ENCODE results near the gene STOM.

Gene STOM

GRCh38 chr9:121348221-121348620 is 21.8 kb downstream of the STOM start:
- no peak for DNase-seq (ENCODE audit: low read depth)

GRCh38 chr9:121345070-121345469 is 25.0 kb downstream of the STOM start:
- DNase-seq (ENCODE audit: low read depth) = no peak

- DNase-seq (ENCODE audit: low read depth) = no peak
Measured at GRCh38 chr9:121344184-121344583, 25.9 kb downstream of the STOM start.

GRCh38 chr9:121340676-121341392 is 29.2 kb downstream of the STOM start:
- DNase-seq (ENCODE audit: low read depth) = no peak

DNA sequence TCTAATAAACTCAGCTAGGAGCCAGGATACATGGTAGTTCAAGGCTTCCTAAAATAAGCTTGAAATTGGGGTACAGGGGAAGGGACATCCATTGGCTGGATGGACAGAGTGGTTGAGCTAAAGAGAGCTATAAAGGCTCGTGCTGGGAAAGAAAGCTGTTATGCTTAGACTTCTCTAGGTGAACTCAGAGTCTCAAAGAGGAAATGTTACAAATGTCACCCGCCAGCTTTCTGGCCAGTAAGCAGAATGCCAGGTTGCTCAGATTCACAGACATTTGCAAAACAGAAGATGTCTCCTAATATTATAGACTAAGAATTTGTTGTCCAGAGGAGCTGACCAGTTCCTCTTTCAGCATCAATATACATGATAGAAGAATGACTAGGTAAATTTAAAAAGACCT is 30.6 kb downstream of the STOM start:
- no peak for DNase-seq (ENCODE audit: low read depth)

GRCh38 chr9:121336665-121337064 is 33.4 kb downstream of the STOM start:
- DNase-seq (ENCODE audit: low read depth) = no peak

DNA sequence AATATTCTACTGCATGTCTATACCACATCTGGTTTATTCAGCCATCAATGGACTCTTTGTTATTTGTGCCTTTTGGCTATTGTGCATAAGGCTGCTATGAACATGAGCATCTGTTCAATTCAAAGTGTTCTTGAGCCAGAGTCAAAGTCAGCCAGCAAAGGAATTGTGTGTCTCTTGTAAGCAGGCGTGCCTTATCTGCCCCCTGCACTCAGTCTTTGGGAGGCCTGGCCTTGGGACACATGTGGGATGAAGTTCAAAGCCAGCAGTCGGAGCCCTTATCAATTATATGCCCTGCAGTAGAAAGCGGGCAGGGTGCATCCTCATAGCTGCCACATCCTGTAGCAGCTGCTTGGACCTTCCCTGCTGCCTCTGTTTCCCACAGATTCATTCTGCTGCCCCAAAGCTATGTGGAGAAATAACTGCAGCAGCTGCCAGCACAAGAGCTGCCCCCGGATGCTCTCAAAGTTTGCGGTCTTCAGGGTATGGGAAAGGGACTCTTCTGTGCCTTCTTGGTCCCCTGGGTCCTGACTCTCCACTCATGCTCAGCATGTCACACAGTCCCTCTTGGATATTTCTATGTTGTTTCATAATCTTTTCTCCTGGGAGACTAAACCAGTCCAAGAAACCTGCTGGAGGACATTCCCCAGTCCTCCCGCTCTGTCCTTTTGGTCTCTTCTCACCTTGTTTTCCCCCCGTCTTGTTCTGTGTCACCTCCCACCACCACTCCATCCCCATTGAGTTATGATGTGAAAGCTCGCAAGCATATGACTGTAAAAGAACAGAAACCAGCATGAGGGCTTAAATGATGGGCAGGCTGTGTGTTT is 35.9 kb downstream of the STOM start:
- DNase-seq (ENCODE audit: low read depth) = no peak

DNA sequence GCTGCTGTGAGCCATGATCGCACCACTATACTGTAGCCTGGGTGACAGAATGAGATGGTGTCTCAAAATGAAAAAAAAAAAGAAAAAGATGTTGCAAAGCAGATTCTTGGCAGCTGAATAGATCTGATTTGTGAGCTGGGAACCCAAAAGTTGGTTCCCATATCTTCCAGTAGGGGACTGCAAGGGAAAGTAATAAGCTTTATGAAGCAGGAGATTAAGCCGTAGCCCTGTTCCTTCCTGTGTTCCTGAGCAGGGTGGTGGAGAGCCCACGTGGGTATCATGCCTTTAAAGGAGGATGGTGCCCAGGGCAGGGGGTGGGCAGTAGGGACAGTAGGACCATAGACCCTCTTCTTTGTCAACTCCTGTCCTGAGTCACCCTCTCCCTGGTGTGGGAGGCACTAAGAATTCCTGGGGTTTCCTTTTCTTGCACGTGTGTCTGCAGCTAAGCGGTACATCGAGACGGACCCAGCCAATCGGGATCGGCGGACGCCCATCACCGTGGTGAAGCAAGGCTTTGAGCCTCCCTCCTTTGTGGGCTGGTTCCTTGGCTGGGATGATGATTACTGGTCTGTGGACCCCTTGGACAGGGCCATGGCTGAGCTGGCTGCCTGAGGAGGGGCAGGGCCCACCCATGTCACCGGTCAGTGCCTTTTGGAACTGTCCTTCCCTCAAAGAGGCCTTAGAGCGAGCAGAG is 37.9 kb downstream of the STOM start:
- DNase-seq (ENCODE audit: low read depth) = no peak

- DNase-seq (ENCODE audit: low read depth) = no peak
Measured at GRCh38 chr9:121331549-121331948, 38.5 kb downstream of the STOM start.

GRCh38 chr9:121328876-121329681 is 41.0 kb downstream of the STOM start:
- no peak for DNase-seq (ENCODE audit: low read depth)

DNA sequence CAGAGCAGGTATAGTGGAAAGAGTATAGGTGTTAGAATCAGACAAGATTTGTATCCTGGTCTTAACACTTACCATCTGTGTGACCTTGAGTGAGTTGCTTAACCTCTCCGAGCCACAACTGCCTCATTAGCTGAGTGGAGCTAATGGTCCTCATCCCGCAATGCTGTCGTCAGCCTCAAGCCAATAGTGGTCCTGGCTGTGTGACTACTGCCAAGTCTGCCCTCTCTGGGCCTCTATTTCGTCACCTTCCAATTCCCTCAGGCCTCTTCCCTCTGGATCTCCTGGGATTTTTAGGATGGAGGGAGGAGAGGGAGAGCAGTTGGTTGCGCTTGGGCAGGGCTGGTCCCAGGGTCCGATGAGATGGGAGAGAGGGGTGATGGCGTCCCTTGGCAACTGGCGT is 41.6 kb downstream of the STOM start:
- DNase-seq (ENCODE audit: low read depth) = no peak

DNA sequence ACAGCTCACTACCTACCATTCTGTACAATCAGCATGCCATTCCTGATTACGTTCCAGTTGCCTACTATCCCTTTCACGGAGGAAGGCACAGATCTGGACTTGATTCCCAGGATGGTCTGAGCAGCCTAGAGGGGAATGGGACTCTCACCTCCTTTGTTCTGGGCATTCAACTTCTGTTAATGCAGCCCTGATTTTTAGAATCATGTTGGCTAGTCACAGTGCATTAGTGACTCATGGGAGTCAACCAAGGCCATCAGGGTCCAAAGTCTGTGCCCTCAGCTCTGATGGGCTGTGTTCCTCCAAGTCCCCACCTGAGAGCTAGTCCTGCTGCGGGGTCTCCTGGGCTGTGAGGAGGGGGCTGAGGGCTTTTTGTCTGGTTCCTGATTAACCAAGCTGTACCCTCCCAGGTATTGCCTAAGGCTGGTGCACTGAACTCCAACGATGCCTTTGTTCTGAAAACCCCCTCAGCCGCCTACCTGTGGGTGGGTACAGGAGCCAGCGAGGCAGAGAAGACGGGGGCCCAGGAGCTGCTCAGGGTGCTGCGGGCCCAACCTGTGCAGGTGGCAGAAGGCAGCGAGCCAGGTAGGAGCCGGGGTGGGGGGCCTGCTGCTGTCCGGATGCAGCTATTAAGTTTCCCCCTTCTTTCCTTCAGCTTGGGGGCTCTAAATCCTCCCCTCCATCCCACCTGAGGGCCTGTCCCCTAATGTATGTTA is 43.0 kb downstream of the STOM start:
- no peak for DNase-seq (ENCODE audit: low read depth)

- no peak for DNase-seq (ENCODE audit: low read depth)
Measured at GRCh38 chr9:121326130-121326838, 43.8 kb downstream of the STOM start.

DNA sequence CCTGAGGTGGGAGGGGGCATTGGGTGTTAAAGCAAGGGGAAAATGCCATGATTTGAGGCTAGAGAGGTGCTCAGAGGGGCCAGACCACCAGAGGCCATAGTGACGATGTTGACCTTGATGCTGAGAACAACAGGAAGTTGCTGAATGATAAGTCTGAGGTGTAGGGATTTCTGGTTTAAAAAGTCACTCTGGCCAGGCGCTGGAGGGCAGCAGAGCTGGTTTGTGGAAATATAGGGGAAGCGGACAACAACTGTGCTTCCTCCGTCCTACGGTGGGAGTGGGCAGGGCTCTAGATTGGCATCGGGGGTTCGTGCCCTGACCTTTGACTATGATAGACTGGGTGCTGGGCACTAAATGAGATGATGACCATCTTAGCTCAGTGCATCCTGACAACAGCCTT is 44.7 kb downstream of the STOM start:
- no peak for DNase-seq (ENCODE audit: low read depth)

- no peak for DNase-seq (ENCODE audit: low read depth)
Measured at GRCh38 chr9:121324755-121325154, 45.3 kb downstream of the STOM start.

- no peak for DNase-seq (ENCODE audit: low read depth)
Measured at GRCh38 chr9:121324316-121324715, 45.7 kb downstream of the STOM start.

DNA sequence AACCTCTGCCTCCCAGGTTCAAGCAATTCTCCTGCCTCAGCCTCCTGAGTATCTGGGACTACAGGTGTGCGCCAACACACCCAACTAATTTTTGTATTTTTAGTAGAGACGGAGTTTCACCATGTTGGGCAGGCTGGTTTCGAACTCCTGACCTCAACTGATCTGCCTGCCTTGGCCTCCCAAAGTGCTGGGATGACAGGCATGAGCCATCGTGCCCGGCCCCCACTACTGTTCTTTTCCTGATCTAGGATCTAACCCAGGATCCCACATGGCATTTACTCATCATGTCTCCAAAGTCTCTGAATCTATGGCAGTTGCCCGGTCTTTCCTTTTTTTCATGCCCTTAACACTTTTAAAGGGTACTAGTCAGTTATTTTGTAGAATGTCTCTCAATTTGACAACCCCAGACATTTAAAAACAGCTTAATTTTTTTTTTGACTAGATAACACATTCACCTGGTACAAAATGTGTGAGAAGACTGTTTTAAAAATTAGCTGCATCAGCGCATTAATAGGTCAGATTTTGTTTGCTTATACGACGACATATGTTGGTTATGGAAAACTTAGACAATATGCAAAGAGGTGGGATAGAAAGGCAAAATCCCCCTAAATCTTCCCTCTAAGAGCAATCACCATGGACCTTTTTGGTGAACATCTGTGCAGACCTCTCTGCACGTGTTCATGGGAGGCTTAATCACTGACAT is 46.5 kb downstream of the STOM start:
- DNase-seq (ENCODE audit: low read depth) = no peak

- no peak for DNase-seq (ENCODE audit: low read depth)
Measured at GRCh38 chr9:121322737-121323448, 47.2 kb downstream of the STOM start.

- DNase-seq (ENCODE audit: low read depth) = no peak
Measured at GRCh38 chr9:121322037-121322736, 47.9 kb downstream of the STOM start.
